ENCODE measurements around the gene CD22.

The CD22 gene

DNA sequence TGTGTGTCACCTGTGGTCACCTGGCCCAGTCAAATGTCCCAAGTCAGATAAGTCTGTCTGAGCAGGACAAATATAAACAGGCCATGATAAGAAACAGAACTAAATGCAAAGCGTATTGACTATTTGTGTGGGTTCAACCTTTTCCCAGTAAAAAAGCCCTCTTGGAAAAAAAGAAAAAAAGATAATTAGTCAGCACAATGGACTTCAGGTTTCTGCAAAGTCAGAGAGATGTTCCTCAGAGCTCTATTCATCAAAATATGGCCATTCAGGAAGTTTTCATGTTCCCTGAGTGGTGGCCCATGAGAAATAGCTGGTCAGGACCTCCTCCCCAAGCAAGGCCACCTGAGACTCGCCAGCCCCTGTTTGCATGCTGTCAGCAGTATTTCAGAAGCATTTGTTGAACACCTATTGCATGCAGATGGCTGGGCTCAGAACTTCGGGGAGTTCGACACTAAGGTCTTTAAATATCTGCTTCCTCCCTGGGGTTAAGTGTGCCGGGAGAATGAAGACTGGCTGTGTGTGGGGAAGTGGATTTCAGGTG lies 32.0 kb downstream of the CD22 start:
- no peak overlapping the region for H3K4me3 ChIP-seq (ENCODE audit: low read depth, low read length)
- TF ChIP-seq, protein P1, sequence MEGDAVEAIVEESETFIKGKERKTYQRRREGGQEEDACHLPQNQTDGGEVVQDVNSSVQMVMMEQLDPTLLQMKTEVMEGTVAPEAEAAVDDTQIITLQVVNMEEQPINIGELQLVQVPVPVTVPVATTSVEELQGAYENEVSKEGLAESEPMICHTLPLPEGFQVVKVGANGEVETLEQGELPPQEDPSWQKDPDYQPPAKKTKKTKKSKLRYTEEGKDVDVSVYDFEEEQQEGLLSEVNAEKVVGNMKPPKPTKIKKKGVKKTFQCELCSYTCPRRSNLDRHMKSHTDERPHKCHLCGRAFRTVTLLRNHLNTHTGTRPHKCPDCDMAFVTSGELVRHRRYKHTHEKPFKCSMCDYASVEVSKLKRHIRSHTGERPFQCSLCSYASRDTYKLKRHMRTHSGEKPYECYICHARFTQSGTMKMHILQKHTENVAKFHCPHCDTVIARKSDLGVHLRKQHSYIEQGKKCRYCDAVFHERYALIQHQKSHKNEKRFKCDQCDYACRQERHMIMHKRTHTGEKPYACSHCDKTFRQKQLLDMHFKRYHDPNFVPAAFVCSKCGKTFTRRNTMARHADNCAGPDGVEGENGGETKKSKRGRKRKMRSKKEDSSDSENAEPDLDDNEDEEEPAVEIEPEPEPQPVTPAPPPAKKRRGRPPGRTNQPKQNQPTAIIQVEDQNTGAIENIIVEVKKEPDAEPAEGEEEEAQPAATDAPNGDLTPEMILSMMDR (IDR thresholded peaks at IDR 0.05; ENCODE audit: borderline replicate concordance, insufficient read depth, low read depth, low read length), result no peak

DNA sequence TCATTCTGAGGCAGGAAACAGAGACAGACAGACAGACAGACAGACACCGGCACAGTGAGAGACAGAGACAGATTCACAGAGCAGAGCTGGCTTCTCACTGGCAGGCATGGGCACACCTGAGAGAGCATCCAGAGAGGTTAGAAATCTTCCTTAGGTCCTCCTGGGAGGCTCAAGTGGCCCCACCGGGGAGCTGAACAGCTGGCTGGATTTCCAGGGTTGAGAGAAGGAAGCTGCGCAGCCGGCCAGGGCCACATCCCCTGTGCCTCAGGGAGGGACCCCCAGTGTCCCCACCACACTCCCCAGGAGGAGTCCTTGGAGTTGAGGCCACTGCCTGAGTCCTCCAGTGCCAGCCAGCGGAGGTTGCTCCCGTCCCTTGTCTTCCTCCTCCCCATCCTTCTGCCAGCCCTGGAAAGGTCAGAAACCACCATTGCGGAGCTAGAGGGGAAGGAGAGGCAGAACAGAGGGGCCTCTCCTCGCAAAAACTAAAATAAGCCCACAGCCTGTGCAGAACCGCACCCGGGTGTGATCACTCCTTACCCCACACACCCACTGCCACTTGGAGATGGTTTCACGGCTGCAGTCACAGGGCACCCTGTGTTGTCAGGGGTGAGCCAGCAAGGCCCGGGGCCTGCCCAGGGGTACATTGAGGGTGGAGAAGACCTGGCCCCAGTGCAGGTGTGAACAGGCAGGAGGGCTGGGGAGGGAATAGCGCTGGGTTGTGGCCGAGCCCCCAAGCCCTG lies 33.4 kb downstream of the CD22 start:
- TF ChIP-seq, protein P1 (IDR thresholded peaks at IDR 0.05; ENCODE audit: borderline replicate concordance, insufficient read depth, low read depth, low read length), result no peak
- H3K4me3 ChIP-seq (ENCODE audit: low read depth, low read length), result no peak overlapping the region

DNA sequence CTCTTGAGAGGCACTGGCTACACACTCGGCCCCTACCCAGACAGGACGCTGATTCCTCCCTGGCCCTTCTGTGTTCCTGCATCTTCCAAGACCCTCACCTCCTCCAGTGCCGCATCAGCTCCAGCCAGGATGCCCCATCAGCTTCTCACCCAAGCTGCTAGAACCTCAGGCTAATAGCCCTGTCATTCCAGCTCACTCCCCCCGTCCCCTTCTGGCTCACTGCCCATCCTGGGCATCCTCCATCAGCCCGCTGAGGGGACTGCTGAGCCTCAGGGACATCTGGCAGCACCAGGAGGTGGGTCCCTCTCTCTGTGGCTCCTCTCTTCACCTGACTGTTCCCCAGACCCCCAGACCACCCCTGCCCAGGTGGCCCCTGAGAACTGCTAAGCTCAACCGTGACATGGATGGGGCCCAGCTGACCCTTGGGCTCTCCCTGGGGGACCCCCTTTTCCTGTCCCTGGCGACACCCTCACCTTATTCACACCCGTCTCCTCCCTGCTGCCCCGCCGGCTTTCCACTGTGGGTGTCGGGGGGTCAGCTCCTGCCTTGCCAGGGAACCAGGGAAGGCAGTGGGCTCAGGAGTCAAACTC lies 34.1 kb downstream of the CD22 start:
- TF ChIP-seq, protein P1 (IDR thresholded peaks at IDR 0.05; ENCODE audit: borderline replicate concordance, insufficient read depth, low read depth, low read length), result no peak
- H3K4me3 ChIP-seq (ENCODE audit: low read depth, low read length), result no peak overlapping the region

DNA sequence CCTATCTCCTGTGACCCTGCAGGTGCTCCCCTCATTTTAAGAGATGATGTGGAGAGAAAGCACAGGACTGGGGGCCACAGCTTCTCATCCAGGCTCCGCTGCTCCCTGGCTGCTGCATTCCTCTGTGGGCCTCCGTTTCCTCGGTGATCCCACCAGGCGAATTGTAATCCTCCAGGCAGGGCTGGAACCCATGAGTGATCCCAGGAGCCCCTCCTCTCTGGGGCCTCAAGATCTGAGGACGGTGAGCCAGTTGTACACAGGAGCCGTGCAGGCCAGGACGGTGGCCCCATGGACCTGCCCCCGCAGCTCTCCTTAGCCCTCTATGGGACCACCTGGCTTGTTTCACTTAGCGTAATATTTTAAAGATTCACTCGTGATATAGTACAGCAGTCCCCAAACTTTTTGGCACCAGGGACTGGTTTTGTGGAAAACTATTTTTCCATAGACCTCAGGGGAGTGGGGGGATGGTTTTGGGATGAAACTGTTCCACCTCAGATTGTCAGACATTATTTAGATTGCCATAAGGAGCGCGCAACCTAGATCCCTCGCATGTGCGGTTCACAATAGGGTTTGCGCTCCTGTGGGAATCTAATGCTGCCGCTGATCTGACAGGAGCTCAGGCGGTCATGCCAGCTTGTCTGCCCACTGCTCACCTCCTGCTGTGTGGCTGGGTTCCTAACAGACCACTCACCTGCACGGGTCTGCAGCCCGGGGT lies 34.9 kb downstream of the CD22 start:
- H3K4me3 ChIP-seq (ENCODE audit: low read depth, low read length), result no peak overlapping the region
- TF ChIP-seq, protein P1 (IDR thresholded peaks at IDR 0.05; ENCODE audit: borderline replicate concordance, insufficient read depth, low read depth, low read length), result no peak

DNA sequence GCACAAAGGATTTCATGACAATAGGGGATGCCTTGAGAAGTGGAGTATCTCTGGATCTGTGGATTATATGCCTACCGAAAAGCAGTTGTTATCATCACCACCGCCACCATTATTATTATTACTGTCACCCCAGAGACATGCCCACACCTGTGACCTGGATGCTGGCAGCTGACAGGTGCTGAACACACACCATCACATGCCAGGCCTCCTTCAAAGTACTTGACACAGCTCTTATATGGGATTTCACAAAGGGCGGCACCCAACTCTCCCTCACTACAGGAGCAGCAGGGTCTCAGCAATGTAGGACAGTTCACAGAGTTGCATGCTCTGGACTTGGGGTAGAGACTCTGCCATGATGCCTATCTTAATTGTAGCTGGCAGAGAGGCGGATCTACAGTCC lies 36.3 kb downstream of the CD22 start:
- TF ChIP-seq, protein P1 (IDR thresholded peaks at IDR 0.05; ENCODE audit: borderline replicate concordance, insufficient read depth, low read depth, low read length), result no peak
- H3K4me3 ChIP-seq (ENCODE audit: low read depth, low read length), result no peak overlapping the region

DNA sequence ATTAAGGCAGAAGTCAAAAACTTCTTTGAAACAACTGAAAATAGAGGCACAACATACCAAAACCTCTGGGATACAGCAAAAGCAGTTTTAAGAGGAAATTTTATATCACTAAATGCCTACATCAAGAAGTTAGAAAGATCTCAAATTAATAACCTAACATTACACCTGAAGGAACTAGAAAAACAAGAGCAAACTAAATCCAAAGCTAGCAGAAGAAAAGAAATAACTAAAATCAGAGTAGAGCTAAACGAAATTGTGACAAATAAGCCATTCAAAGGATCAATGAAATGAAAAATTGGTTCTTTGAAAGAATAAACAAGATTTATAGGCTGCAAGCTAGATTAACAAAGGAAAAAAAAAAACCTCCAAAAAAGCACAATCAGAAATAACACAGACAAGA lies 39.4 kb downstream of the CD22 start:
- H3K4me3 ChIP-seq (ENCODE audit: low read depth, low read length), result no peak overlapping the region
- TF ChIP-seq, protein P1 (IDR thresholded peaks at IDR 0.05; ENCODE audit: borderline replicate concordance, insufficient read depth, low read depth, low read length), result no peak

Data from GM12875 (cell line).